ENCODE results near the gene WFIKKN1. TPM values are rescaled to one million over a fixed set of nuclear protein-coding genes. Genes with fewer than 3 reads are reported as not detected.

WFIKKN1 gene
- polyA plus RNA-seq, 3 donors = 0.76 TPM; not detected in 2

DNA sequence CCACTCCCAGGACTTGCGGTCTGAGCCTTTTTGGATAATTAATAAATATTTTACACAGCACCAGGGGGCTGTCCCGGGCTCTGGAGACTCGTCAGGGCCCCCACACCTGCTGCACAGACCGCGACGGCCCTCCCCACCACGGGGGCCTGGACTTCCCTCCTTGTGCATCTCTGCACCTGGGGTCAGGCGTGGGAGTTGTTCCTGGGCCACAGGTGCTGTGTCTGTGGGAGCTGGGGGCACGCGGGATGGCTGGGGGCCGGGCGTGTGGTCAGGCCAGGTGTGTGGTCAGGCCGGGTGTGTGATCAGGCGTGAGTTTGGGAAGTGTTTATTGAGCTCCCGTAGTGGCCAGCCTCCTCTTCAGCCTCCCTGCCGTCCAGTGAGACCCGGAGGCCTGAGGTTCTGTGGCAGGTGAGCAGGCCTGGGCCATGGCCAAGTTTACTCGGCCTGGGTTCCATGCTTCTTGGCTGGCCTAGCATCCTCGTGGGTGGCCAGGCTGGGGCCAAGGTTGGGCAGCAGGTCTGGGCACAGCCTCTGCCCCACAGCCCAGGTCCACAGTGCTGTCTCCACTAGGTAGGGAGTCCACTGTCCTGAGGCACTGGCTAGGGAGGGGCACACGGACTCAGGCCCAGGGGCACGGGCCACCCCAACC, 47.5 kb downstream of the WFIKKN1 start:
- Histone ChIP-seq H2AFZ (ENCODE audit: insufficient read depth, low read depth, low read length, poor library complexity, severe bottlenecking) (no peak overlapping the region), H3K4me3 (replicated peaks in 1 of 3; ENCODE audit: low read depth in 2 of 3, low read length in 3 of 3) (no peak overlapping the region), H3K79me2 (ENCODE audit: insufficient read depth, low read length) (peaks cover 29% of the 10 kb centered on the region), H3K27me3 (ENCODE audit: control insufficient read depth in 2 of 2, insufficient read depth in 2 of 2, low read length in 2 of 2) (peaks cover 3 to 30% of the 10 kb centered on the region in 2 donors), H3K4me1 (ENCODE audit: control insufficient read depth in 1 of 2, insufficient read depth in 2 of 2, low read length in 2 of 2) (peaks cover 33 to 50% of the 10 kb centered on the region in 2 donors), H3K4me2 (replicated peaks; ENCODE audit: extremely low read depth, low read length, poor library complexity, severe bottlenecking) (no peak overlapping the region), H3K27ac (ENCODE audit: low read depth in 1 of 2, low read length in 2 of 2) (no peak overlapping the region), H3K36me3 (replicated peaks in 1 of 2; ENCODE audit: control insufficient read depth in 1 of 2, insufficient read depth in 2 of 2, low read length in 2 of 2) (peaks cover 16 to 29% of the 10 kb centered on the region in 2 donors), H3K9me3 (replicated peaks in 1 of 2; ENCODE audit: control insufficient read depth in 1 of 2, insufficient read depth in 1 of 2, low read length in 2 of 2) (no peaks in the 10 kb centered on the region), H3K9ac (ENCODE audit: insufficient read depth, low read length, poor library complexity, severe bottlenecking) (no peak overlapping the region), H4K20me1 (ENCODE audit: insufficient read depth, low read length) (peaks cover 47% of the 10 kb centered on the region)
- TF ChIP-seq, protein P1, sequence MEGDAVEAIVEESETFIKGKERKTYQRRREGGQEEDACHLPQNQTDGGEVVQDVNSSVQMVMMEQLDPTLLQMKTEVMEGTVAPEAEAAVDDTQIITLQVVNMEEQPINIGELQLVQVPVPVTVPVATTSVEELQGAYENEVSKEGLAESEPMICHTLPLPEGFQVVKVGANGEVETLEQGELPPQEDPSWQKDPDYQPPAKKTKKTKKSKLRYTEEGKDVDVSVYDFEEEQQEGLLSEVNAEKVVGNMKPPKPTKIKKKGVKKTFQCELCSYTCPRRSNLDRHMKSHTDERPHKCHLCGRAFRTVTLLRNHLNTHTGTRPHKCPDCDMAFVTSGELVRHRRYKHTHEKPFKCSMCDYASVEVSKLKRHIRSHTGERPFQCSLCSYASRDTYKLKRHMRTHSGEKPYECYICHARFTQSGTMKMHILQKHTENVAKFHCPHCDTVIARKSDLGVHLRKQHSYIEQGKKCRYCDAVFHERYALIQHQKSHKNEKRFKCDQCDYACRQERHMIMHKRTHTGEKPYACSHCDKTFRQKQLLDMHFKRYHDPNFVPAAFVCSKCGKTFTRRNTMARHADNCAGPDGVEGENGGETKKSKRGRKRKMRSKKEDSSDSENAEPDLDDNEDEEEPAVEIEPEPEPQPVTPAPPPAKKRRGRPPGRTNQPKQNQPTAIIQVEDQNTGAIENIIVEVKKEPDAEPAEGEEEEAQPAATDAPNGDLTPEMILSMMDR (IDR thresholded peaks at IDR 0.05) = no peak
- 88% methylated on average over 13 of the region's 21 CpGs for WGBS (ENCODE audit: insufficient coverage)
- DNase-seq = no peak
- Mint-ChIP-seq H3K4me1 (peaks cover 29% of the 10 kb centered on the region), H3K27me3 (ENCODE audit: low read depth in 3 of 3) (peaks cover 21 to 38% (median 23%) of the 10 kb centered on the region in 3 donors), H3K9me3 (peaks cover 0 to 5% (median 0%) of the 10 kb centered on the region in 7 donors), H3K36me3 (peaks cover 18 to 30% of the 10 kb centered on the region in 2 donors), H3K4me3 (no peak overlapping the region), H3K27ac (no peak overlapping the region)
- intact Hi-C loops (cut with micrococcal nuclease) = loop anchor here in 1 of 2 donors (2.0 kb wide), 1 partner anchor 16 kb away; no protein-coding TSS in a partner anchor

DNA sequence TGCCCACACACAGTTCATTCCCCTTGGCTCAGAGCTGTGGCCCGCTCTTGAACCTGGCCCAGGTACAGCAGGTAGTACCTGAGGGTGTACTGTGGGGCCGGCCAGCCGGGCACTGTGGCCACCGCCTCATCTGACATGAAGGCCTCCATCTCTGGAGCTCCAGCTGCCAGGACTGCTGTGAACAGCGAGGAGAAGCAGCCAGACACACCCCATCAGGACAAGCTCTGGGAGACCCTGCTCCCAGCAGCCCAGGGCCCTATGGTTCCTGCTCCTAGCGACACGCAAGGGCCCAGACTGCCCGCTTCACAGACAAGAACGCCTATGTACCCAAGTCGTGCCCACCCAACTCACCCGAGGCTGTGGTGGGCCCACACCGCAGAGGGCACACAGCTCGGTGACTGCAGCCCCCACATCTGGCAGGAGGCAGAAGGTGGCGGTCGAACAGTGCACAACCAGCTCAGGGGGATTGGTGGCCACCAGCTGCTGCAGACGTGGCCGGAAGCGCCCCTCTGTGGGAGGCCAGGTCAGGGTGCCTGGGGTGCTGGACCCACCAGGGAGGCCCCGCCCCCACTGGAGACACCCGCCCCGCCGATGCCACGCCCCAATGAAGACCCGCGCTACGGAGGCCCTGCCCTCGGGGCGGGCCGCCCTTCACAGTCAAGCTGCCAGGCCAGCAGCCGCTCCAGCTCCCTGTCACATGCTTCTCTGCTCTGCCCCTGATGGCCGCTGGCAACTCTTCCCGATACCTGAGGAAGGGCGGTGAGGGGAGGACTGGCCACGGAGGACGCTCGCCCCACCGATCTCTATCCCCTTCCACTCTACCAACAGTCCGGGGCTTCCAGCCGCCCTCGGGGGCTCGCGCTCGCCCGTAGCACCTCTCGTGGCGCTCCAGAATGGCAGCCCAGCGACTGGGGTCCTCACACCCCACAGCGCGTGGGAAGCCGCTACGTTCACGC, 48.4 kb downstream of the WFIKKN1 start:
- Histone ChIP-seq H3K4me2 (replicated peaks; ENCODE audit: extremely low read depth, low read length, poor library complexity, severe bottlenecking) (peak overlapping the region; percentile 95), H3K4me3 (replicated peaks in 1 of 3; ENCODE audit: low read depth in 2 of 3, low read length in 3 of 3) (peak overlapping the region; percentile 32 to 82 (median 40)), H3K4me1 (ENCODE audit: control insufficient read depth in 1 of 2, insufficient read depth in 2 of 2, low read length in 2 of 2) (peaks cover 37 to 58% of the 10 kb centered on the region in 2 donors), H4K20me1 (ENCODE audit: insufficient read depth, low read length) (peaks cover 44% of the 10 kb centered on the region), H2AFZ (ENCODE audit: insufficient read depth, low read depth, low read length, poor library complexity, severe bottlenecking) (peak overlapping the region; percentile 82), H3K36me3 (replicated peaks in 1 of 2; ENCODE audit: control insufficient read depth in 1 of 2, insufficient read depth in 2 of 2, low read length in 2 of 2) (peaks cover 10 to 21% of the 10 kb centered on the region in 2 donors), H3K9ac (ENCODE audit: insufficient read depth, low read length, poor library complexity, severe bottlenecking) (peak overlapping the region; percentile 49), H3K27ac (ENCODE audit: low read depth in 1 of 2, low read length in 2 of 2) (no peak overlapping the region), H3K9me3 (replicated peaks in 1 of 2; ENCODE audit: control insufficient read depth in 1 of 2, insufficient read depth in 1 of 2, low read length in 2 of 2) (no peaks in the 10 kb centered on the region), H3K27me3 (ENCODE audit: control insufficient read depth in 2 of 2, insufficient read depth in 2 of 2, low read length in 2 of 2) (peaks cover 3 to 30% of the 10 kb centered on the region in 2 donors), H3K79me2 (ENCODE audit: insufficient read depth, low read length) (peaks cover 33% of the 10 kb centered on the region)
- Mint-ChIP-seq H3K4me1 (peaks cover 33% of the 10 kb centered on the region), H3K9me3 (peaks cover 0 to 5% (median 0%) of the 10 kb centered on the region in 7 donors), H3K36me3 (peaks cover 16 to 22% of the 10 kb centered on the region in 2 donors), H3K27me3 (ENCODE audit: low read depth in 3 of 3) (peaks cover 21 to 37% (median 23%) of the 10 kb centered on the region in 3 donors), H3K4me3 (peak overlapping the region; percentile 79 to 90), H3K27ac (peak overlapping the region in 4 of 7 donors; percentile 25 to 84 (median 53))
- DNase-seq = peak in 2 of 3 donors; percentile 17 to 20
- intact Hi-C loops (cut with micrococcal nuclease) = loop anchor here in 1 of 2 donors (2.0 kb wide), 1 partner anchor 16 kb away; no protein-coding TSS in a partner anchor
- TF ChIP-seq, protein P1 (IDR thresholded peaks at IDR 0.05) = no peak
- WGBS (ENCODE audit: insufficient coverage) = 34% methylated on average over 29 of the region's 52 CpGs
